Endothelial cell (in vitro differentiated cells): ENCODE measurements around the gene SMARCE1. TPM values are rescaled to one million over a fixed set of nuclear protein-coding genes. Genes with fewer than 3 reads are reported as not detected.

ENCODE experiments used
- DNase-seq: peaks from one replicate; pipeline ENCODE4 v3.0.0; 2021; ENCODE audit warnings: low spot score
- H3K27ac Mint-ChIP-seq: one replicate; pipeline ENCODE4 v1.8.0; 2021; ENCODE audit warnings: mixed read lengths, inconsistent platforms; ENCODE audit not compliant: unreplicated experiment
- H3K27me3 Mint-ChIP-seq: one replicate; pipeline ENCODE4 v1.8.0; 2021; ENCODE audit warnings: mild to moderate bottlenecking, moderate library complexity, mixed read lengths, inconsistent platforms; ENCODE audit not compliant: unreplicated experiment
- H3K36me3 Mint-ChIP-seq: one replicate; pipeline ENCODE4 v1.8.0; 2021; ENCODE audit warnings: mild to moderate bottlenecking, low read depth, mixed read lengths, inconsistent platforms; ENCODE audit not compliant: unreplicated experiment
- H3K4me1 Mint-ChIP-seq: one replicate; pipeline ENCODE4 v1.8.0; 2021; ENCODE audit warnings: mild to moderate bottlenecking, mixed read lengths, inconsistent platforms; ENCODE audit not compliant: unreplicated experiment
- H3K4me3 Mint-ChIP-seq: one replicate; pipeline ENCODE4 v1.8.0; 2021; ENCODE audit warnings: mild to moderate bottlenecking, mixed read lengths, inconsistent platforms; ENCODE audit not compliant: unreplicated experiment
- H3K9me3 Mint-ChIP-seq: one replicate; pipeline ENCODE4 v1.8.0; 2021; ENCODE audit warnings: mixed read lengths, inconsistent platforms; ENCODE audit not compliant: unreplicated experiment
- CTCF ChIP-seq: fragments of 200-600 bp; sonication (generic); IDR thresholded peaks from one replicate; pipeline ENCODE4 v1.5.0; 2021; ENCODE audit warnings: antibody characterized with exemption; ENCODE audit not compliant: unreplicated experiment
- total RNA-seq: library from RNA; stranded (reverse); fragmentation: NEBNext Ultra II Directional; extraction: Animal tissue kit (Norgen Biotek cat#: 25700); gene quantifications from one replicate; pipeline ENCODE4 v1.2.1, GENCODE V29; 2021; ENCODE audit not compliant: unreplicated experiment

Gene SMARCE1
- total RNA-seq, 1 donor from 2014 or later: 138 TPM

GRCh38 chr17:40663252-40663651 is 15.6 kb upstream of the SMARCE1 start:
- Mint-ChIP-seq H3K4me3 (no peak overlapping the region), H3K27me3 (no peaks in the 10 kb centered on the region), H3K27ac (no peak overlapping the region), H3K4me1 (peaks cover 6% of the 10 kb centered on the region), H3K36me3 (no peaks in the 10 kb centered on the region), H3K9me3 (no peaks in the 10 kb centered on the region)
- no peak for DNase-seq
- no peak for TF ChIP-seq CTCF

GRCh38 chr17:40659911-40660310 is 12.3 kb upstream of the SMARCE1 start:
- no peak for TF ChIP-seq CTCF
- H3K4me1 Mint-ChIP-seq: peaks cover 3% of the 10 kb centered on the region
- H3K27ac Mint-ChIP-seq: no peak overlapping the region
- DNase-seq: no peak
- no peak overlapping the region for H3K4me3 Mint-ChIP-seq
- H3K9me3 Mint-ChIP-seq: no peaks in the 10 kb centered on the region
- H3K36me3 Mint-ChIP-seq: no peaks in the 10 kb centered on the region
- H3K27me3 Mint-ChIP-seq: peaks cover 1% of the 10 kb centered on the region

GRCh38 chr17:40658396-40658795 is 10.8 kb upstream of the SMARCE1 start:
- peaks cover 1% of the 10 kb centered on the region for H3K27me3 Mint-ChIP-seq
- H3K4me3 Mint-ChIP-seq: no peak overlapping the region
- no peaks in the 10 kb centered on the region for H3K9me3 Mint-ChIP-seq
- no peaks in the 10 kb centered on the region for H3K4me1 Mint-ChIP-seq
- no peak for TF ChIP-seq CTCF
- no peaks in the 10 kb centered on the region for H3K36me3 Mint-ChIP-seq
- DNase-seq: no peak
- no peak overlapping the region for H3K27ac Mint-ChIP-seq

- DNase-seq: no peak
- Mint-ChIP-seq H3K9me3 (no peaks in the 10 kb centered on the region), H3K4me3 (no peak overlapping the region), H3K27ac (no peak overlapping the region), H3K27me3 (peaks cover 3% of the 10 kb centered on the region), H3K36me3 (peaks cover 4% of the 10 kb centered on the region), H3K4me1 (peaks cover 9% of the 10 kb centered on the region)
- no peak for TF ChIP-seq CTCF
Observed at GRCh38 chr17:40651939-40652338, 4.3 kb upstream of the SMARCE1 start.

GRCh38 chr17:40648384-40648968 is 858 bp upstream of the SMARCE1 start:
- Mint-ChIP-seq H3K27me3 (peaks cover 2% of the 10 kb centered on the region), H3K27ac (peak overlapping the region; percentile 91), H3K4me3 (peak overlapping the region; percentile 91), H3K9me3 (no peaks in the 10 kb centered on the region), H3K36me3 (peaks cover 9% of the 10 kb centered on the region), H3K4me1 (peaks cover 9% of the 10 kb centered on the region)
- no peak for DNase-seq
- TF ChIP-seq CTCF: no peak
